Epithelial cell of esophagus (primary cell): ENCODE results near the gene XPO5.

Experiments used
- DNase-seq: peaks from one replicate; pipeline ENCODE4 v3.0.0; 2010; ENCODE audit warnings: low read depth
- H3K4me3 ChIP-seq: 2 replicates; pipeline ENCODE4 v1.5.1; 2011; ENCODE audit warnings: mild to moderate bottlenecking, low read length, control low read depth
- CTCF ChIP-seq: IDR thresholded peaks from 2 replicates; pipeline ENCODE4 v1.5.1; 2011; ENCODE audit warnings: low read depth, mild to moderate bottlenecking, low read length, control low read depth, inconsistent platforms; ENCODE audit not compliant: insufficient read depth; ENCODE audit errors: missing control alignments

Gene XPO5

GRCh38 chr6:43532201-43532600 is 43.6 kb downstream of the XPO5 start:
- no peak for TF ChIP-seq CTCF
- no peak overlapping the region for H3K4me3 ChIP-seq
- no peak for DNase-seq

GRCh38 chr6:43524483-43524961 is 51.3 kb downstream of the XPO5 start:
- no peak for DNase-seq
- no peak for TF ChIP-seq CTCF
- no peak overlapping the region for H3K4me3 ChIP-seq

- DNase-seq, result no peak
- H3K4me3 ChIP-seq, result no peak overlapping the region
- TF ChIP-seq CTCF, result no peak
Observed at GRCh38 chr6:43523284-43523683, 52.6 kb downstream of the XPO5 start.

- no peak overlapping the region for H3K4me3 ChIP-seq
- no peak for TF ChIP-seq CTCF
- no peak for DNase-seq
Observed at GRCh38 chr6:43522547-43523261, 53.1 kb downstream of the XPO5 start.

- no peak for DNase-seq
- TF ChIP-seq CTCF, result no peak
- no peak overlapping the region for H3K4me3 ChIP-seq
Observed at GRCh38 chr6:43521836-43522235, 54.0 kb downstream of the XPO5 start.

GRCh38 chr6:43520097-43520496 is 55.7 kb downstream of the XPO5 start:
- no peak overlapping the region for H3K4me3 ChIP-seq
- no peak for DNase-seq
- no peak for TF ChIP-seq CTCF
